ENCODE results near the gene UQCC5.

GRCh38 chr3:52488746-52489145 lies 47.7 kb upstream of the UQCC5 start:
- TF ChIP-seq CTCF (IDR thresholded peaks at IDR 0.05) (no peak), POLR2A (IDR thresholded peaks at IDR 0.05) (no peak), EP300 (IDR thresholded peaks at IDR 0.05) (no peak), POLR2AphosphoS5 (IDR thresholded peaks at IDR 0.05) (no peak)
